Neural progenitor cell (in vitro differentiated cells): ENCODE data around the gene ATP1A2.

ENCODE experiments used
- CTCF ChIP-seq: fragments of 200-600 bp; sonication (generic); IDR thresholded peaks from 2 replicates; pipeline ENCODE4 v1.5.1; 2017; ENCODE audit warnings: antibody characterized with exemption, mild to moderate bottlenecking
- EZH2 ChIP-seq: fragments of 200-600 bp; sonication (generic); IDR thresholded peaks from 2 replicates; pipeline ENCODE4 v1.6.1; 2017; ENCODE audit warnings: antibody characterized with exemption, mild to moderate bottlenecking, moderate library complexity
- EZH2phosphoT487 ChIP-seq: fragments of 200-600 bp; sonication (generic); IDR thresholded peaks from 2 replicates; pipeline ENCODE4 v1.6.1; 2017; ENCODE audit warnings: antibody characterized with exemption

GRCh38 chr1:160109686-160110085, 5.9 kb upstream of the ATP1A2 start:
- no peak for TF ChIP-seq EZH2
- TF ChIP-seq CTCF: no peak
- TF ChIP-seq EZH2phosphoT487: no peak
